ENCODE results near the gene KRTAP17-1.

The KRTAP17-1 gene

GRCh38 chr17:41339571-41340172 lies 24.2 kb upstream of the KRTAP17-1 start:
- no peak for DNase-seq
- CTCF ChIA-PET = interaction anchor here (1.0 to 1.1 kb wide), 2 partner anchors 158 to 309 kb away, joined by 3 to 4 read pairs; no protein-coding TSS in a partner anchor
- peaks cover 23% of the 10 kb centered on the region for H3K9me3 Mint-ChIP-seq
- H3K27ac Mint-ChIP-seq = peak overlapping the region; percentile 88
- H3K4me3 Mint-ChIP-seq = no peak overlapping the region
- H3K4me1 Mint-ChIP-seq = peaks cover 73% of the 10 kb centered on the region
- peaks cover 17% of the 10 kb centered on the region for H3K27me3 Mint-ChIP-seq
- H3K36me3 Mint-ChIP-seq = peaks cover 19% of the 10 kb centered on the region

DNA sequence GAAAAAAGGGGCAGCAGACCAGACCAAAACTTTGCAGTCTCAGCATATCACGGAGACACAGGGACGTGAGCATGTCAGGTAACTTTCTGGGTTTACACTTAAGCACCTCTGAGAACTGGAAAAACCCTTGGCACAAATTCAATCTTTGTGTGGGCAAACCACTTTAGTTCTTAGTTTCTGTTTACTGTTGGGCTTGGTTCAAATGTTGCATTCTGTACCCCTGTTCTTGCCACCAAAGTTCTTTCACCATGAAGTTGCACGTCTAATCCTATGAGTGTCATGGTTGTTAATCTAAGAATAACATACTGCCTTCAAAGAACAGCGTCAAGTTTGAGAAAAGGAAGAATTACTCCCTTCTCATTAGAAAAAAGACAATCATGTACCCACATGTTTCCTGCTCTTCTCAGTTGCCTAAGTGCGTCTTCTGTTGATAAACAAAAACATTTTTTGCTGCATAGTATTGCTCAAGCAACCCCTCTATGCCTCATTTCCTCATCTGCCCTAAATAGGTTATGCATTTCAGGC lies 23.5 kb upstream of the KRTAP17-1 start:
- DNase-seq = no peak
- no peak overlapping the region for H3K4me3 Mint-ChIP-seq
- H3K27ac Mint-ChIP-seq = peak overlapping the region; percentile 88
- H3K4me1 Mint-ChIP-seq = peaks cover 77% of the 10 kb centered on the region
- CTCF ChIA-PET = interaction anchor here (1.0 to 1.1 kb wide), 3 partner anchors 30 to 309 kb away, joined by 3 to 4 read pairs (median 4); partner anchors contain the start of gene KRTAP16-1
- peaks cover 19% of the 10 kb centered on the region for H3K36me3 Mint-ChIP-seq
- peaks cover 21% of the 10 kb centered on the region for H3K9me3 Mint-ChIP-seq
- peaks cover 21% of the 10 kb centered on the region for H3K27me3 Mint-ChIP-seq

- Mint-ChIP-seq H3K4me1 (peaks cover 53% of the 10 kb centered on the region), H3K27ac (no peak overlapping the region), H3K9me3 (no peaks in the 10 kb centered on the region), H3K4me3 (no peak overlapping the region), H3K27me3 (peaks cover 32% of the 10 kb centered on the region), H3K36me3 (no peaks in the 10 kb centered on the region)
- no peak for DNase-seq
- CTCF ChIA-PET = no interaction called here
These were observed 20.2 kb upstream of the KRTAP17-1 start for GRCh38 chr17:41335747-41336146.

DNA sequence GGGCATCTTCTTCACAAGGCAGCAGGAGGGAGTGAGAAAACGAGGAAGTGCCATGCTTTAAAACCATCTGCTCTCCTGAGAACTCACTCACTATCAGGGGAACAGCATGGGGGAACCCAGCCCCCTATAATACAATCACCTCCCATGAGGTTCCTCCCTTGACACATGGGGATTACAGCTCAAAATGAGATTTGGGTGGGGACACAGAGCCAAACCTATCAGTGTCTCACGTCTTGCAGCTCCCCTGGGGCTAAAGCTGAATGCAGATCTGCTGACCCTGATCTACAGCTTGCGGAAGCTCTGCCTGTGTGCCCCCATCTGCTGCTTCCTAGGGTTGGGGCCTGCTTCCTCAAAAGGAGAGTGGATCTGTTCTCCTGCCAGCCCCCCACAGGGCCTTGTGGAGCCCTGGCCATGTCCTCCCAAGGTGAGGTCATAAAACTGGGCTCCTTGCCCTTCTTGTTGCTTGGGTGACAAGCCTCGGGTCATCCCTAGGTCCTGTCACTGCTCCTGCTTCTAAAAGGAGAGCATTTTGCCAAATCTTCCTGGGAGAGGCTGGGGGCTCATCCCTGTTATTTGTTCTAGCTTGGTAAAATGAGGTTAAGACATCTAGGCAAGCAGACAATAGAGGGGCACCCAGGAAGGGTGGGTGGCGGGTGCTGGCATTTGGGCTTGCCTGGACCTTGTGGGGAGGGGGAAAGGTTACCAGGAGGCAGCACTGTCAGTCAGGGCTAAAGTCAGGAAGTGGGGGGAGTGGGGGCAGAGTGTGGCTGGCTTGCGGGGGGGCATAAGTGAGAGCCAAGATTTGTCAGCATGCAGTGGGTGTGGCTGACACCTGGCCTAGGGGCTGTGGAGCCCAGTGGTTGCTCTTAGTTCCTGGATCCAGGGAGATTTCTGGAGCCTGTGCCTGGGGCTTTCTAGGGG lies 19.1 kb upstream of the KRTAP17-1 start:
- Mint-ChIP-seq H3K27me3 (peaks cover 32% of the 10 kb centered on the region), H3K4me1 (peaks cover 42% of the 10 kb centered on the region), H3K9me3 (no peaks in the 10 kb centered on the region), H3K4me3 (no peak overlapping the region), H3K36me3 (no peaks in the 10 kb centered on the region), H3K27ac (no peak overlapping the region)
- DNase-seq = no peak
- CTCF ChIA-PET = no interaction called here

GRCh38 chr17:41333836-41334235 lies 18.3 kb upstream of the KRTAP17-1 start:
- Mint-ChIP-seq H3K36me3 (no peaks in the 10 kb centered on the region), H3K4me3 (no peak overlapping the region), H3K27ac (no peak overlapping the region), H3K9me3 (no peaks in the 10 kb centered on the region), H3K4me1 (peaks cover 34% of the 10 kb centered on the region), H3K27me3 (peaks cover 32% of the 10 kb centered on the region)
- no peak for DNase-seq
- CTCF ChIA-PET = interaction anchor here (1.0 kb wide), 1 partner anchor 10 kb away, joined by 3 read pairs; no protein-coding TSS in a partner anchor

- no peaks in the 10 kb centered on the region for H3K9me3 Mint-ChIP-seq
- no peak overlapping the region for H3K4me3 Mint-ChIP-seq
- no peak for DNase-seq
- peaks cover 32% of the 10 kb centered on the region for H3K27me3 Mint-ChIP-seq
- no peak overlapping the region for H3K27ac Mint-ChIP-seq
- H3K4me1 Mint-ChIP-seq = peaks cover 32% of the 10 kb centered on the region
- CTCF ChIA-PET = interaction anchor here (1.0 kb wide), 1 partner anchor 9 kb away, joined by 3 read pairs; no protein-coding TSS in a partner anchor
- H3K36me3 Mint-ChIP-seq = no peaks in the 10 kb centered on the region
These were observed 17.6 kb upstream of the KRTAP17-1 start for GRCh38 chr17:41333098-41333497.

DNA sequence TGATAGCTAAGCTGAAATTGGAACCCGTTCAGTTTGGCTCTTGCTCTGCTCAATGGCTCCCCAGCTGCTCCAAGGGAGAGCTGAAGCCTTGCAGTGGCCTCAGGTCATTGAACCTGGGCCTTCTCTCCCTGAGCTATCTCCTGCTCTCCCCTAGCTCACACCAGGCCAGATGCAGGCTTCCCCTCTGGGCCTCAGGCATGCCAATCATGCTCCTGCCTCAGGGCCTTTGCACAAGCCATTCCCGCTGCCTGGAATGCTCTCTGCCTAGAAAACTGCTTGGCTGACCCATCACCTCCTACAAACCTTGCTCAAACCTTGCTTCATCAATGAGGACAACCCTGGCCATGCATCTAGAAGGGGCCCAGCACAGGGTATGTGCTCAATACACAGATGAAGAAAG lies 16.7 kb upstream of the KRTAP17-1 start:
- no peaks in the 10 kb centered on the region for H3K36me3 Mint-ChIP-seq
- DNase-seq = no peak
- peaks cover 32% of the 10 kb centered on the region for H3K27me3 Mint-ChIP-seq
- no peak overlapping the region for H3K27ac Mint-ChIP-seq
- peaks cover 30% of the 10 kb centered on the region for H3K4me1 Mint-ChIP-seq
- H3K4me3 Mint-ChIP-seq = no peak overlapping the region
- no peaks in the 10 kb centered on the region for H3K9me3 Mint-ChIP-seq
- CTCF ChIA-PET = no interaction called here

- no peak overlapping the region for H3K27ac Mint-ChIP-seq
- peaks cover 32% of the 10 kb centered on the region for H3K27me3 Mint-ChIP-seq
- no peak overlapping the region for H3K4me3 Mint-ChIP-seq
- DNase-seq = no peak
- CTCF ChIA-PET = interaction anchor here (1.2 kb wide), 1 partner anchor 9 kb away, joined by 5 read pairs; no protein-coding TSS in a partner anchor
- H3K9me3 Mint-ChIP-seq = no peaks in the 10 kb centered on the region
- H3K36me3 Mint-ChIP-seq = no peaks in the 10 kb centered on the region
- H3K4me1 Mint-ChIP-seq = peaks cover 36% of the 10 kb centered on the region
These were observed 16.1 kb upstream of the KRTAP17-1 start for GRCh38 chr17:41331606-41332005.

DNA sequence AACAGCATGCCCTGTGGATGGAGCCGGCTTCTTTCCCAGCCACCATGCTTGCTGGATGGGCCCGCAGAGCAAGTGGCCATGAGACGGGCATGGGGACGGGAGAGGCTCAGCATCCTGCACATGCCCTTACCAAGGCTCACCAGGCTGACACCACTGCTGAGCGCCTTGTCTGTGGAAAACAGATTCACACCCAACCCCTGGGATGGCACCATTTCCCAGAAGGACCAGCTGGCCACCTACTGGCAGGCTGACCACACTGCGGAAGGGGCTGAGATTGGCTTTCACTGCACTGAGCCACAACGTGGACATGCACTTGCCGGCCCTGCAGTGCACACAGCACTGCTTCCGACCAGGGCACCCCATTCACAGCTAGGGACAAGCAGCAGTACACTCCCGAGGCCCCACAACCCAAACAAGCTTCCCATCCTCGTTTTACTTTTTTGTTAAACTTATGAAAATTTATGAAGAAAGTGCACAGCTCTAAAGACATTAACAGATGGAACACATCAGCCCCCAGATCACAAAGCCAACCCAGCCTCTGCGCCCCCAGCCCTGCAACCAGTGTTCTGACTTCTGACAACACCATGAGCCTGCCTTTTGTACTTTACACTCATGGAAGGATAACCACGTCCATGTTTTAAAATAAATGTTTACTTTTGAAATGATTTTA lies 13.9 kb upstream of the KRTAP17-1 start:
- peak; percentile 37 for DNase-seq

GRCh38 chr17:41328207-41328606 lies 12.7 kb upstream of the KRTAP17-1 start:
- Mint-ChIP-seq H3K27ac (no peak overlapping the region), H3K4me1 (peaks cover 32% of the 10 kb centered on the region), H3K36me3 (no peaks in the 10 kb centered on the region), H3K4me3 (no peak overlapping the region), H3K9me3 (no peaks in the 10 kb centered on the region), H3K27me3 (peaks cover 9% of the 10 kb centered on the region)
- CTCF ChIA-PET = interaction anchor here (1.4 kb wide), 1 partner anchor 418 kb away, joined by 3 read pairs; no protein-coding TSS in a partner anchor
- DNase-seq = no peak

More for the DNA sequence above, 13.9 kb upstream of the KRTAP17-1 start:
- Mint-ChIP-seq H3K4me1 (peaks cover 35% of the 10 kb centered on the region), H3K9me3 (no peaks in the 10 kb centered on the region), H3K36me3 (no peaks in the 10 kb centered on the region), H3K4me3 (no peak overlapping the region), H3K27ac (no peak overlapping the region), H3K27me3 (peaks cover 14% of the 10 kb centered on the region)
- CTCF ChIA-PET = interaction anchor here (0.9 to 1.4 kb wide), 2 partner anchors 19 to 419 kb away, joined by 3 to 4 read pairs; no protein-coding TSS in a partner anchor

GRCh38 chr17:41327411-41328120 lies 12.1 kb upstream of the KRTAP17-1 start:
- Mint-ChIP-seq H3K9me3 (no peaks in the 10 kb centered on the region), H3K27ac (peak overlapping the region; percentile 64), H3K27me3 (peaks cover 9% of the 10 kb centered on the region), H3K4me3 (no peak overlapping the region), H3K36me3 (no peaks in the 10 kb centered on the region), H3K4me1 (peaks cover 34% of the 10 kb centered on the region)
- CTCF ChIA-PET = interaction anchor here (1.4 kb wide), 1 partner anchor 417 kb away, joined by 3 read pairs; no protein-coding TSS in a partner anchor
- no peak for DNase-seq

DNA sequence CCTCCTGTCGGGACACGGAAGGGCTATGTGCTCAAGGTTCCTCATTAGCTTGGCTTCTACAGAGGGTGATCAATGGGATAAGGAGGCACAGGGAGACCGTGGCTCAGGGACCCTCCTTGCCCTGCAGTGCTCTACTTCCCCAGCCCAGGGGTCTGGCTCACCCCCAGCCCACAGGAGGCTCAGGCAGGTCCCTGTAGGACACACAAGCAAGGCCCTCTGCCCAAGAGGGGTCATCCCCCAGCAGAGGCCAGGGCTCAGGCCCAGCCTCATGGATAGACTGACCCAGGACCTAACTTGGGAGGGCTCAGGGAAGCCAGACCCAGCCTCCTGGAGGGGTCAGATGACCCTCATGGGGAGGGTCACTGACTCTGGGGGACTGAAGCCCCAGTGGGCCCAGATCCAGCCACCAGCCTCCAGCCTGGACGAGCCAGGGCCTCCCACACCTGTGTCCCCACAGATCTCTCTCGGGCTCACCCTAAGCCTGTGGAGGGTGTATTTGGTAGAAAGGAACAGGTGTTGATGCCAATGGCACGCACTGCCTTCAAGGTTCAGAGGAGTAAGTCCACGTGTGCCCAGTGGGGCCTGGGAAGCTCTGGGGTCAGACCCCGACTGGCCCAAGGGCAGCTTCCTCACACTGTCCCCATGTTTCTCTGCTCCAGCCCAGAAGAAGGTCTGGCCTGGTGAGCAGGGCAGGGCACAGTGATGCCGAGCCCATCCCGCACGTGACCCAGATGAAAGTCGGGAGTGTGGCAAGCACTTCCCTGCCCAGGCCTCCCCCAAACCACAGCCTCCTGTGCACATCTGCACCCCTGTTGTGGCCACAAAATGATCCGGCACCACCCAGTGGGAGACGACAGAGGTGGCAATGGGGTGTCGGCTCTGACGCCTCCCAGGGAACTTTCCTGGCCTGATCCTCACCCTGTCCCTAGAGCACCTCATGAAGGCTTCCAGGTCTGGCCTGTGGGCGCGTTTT lies 10.9 kb upstream of the KRTAP17-1 start:
- Mint-ChIP-seq H3K27ac (peak overlapping the region; percentile 64), H3K27me3 (peaks cover 5% of the 10 kb centered on the region), H3K4me3 (no peak overlapping the region), H3K36me3 (no peaks in the 10 kb centered on the region), H3K4me1 (peaks cover 36% of the 10 kb centered on the region), H3K9me3 (no peaks in the 10 kb centered on the region)
- CTCF ChIA-PET = no interaction called here
- peak; percentile 60 for DNase-seq
